Astrocyte of the cerebellum (primary cell): ENCODE measurements around the gene SORCS2.

ENCODE experiments used
- DNase-seq: peaks from one replicate; pipeline ENCODE4 v3.0.0-alpha.2; 2011; ENCODE audit warnings: low read depth
- H3K4me3 ChIP-seq: 2 replicates; pipeline ENCODE4 v1.5.1; 2011; ENCODE audit warnings: mild to moderate bottlenecking, low read depth, low read length, moderate library complexity
- in situ Hi-C: cut with HindIII; loops from 2 replicates; pipeline ENCODE4 v1.10.0; 2017; ENCODE audit warnings: low sequenced_read_pairs
- TF ChIP-seq, protein P1 (sequence below): IDR thresholded peaks from 2 replicates; pipeline ENCODE4 v1.5.1; 2012; ENCODE audit warnings: low read length, low read depth, moderate library complexity, mild to moderate bottlenecking; ENCODE audit errors: missing control alignments

The SORCS2 gene

DNA sequence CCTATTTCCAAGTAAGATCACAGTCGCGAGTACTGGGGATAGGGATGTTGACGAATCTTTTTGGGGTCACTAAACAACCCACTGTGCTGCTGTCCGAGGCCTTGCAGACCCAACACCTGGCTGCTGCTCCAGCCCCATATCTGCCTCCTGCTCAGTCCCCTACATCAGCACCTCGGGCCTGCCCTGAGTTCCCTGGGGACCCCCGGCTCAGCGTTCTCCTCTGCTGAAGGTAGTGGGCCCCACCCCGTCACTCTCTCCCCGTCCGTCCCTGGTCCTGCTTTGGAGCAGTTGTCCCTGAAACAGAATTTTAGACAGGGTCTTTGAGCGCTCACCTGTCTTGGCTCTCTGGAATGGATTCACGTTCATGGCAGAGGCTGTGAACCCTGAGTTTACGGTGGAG lies 444.8 kb downstream of the SORCS2 start:
- H3K4me3 ChIP-seq: no peak overlapping the region
- no peak for DNase-seq
- TF ChIP-seq, protein P1, sequence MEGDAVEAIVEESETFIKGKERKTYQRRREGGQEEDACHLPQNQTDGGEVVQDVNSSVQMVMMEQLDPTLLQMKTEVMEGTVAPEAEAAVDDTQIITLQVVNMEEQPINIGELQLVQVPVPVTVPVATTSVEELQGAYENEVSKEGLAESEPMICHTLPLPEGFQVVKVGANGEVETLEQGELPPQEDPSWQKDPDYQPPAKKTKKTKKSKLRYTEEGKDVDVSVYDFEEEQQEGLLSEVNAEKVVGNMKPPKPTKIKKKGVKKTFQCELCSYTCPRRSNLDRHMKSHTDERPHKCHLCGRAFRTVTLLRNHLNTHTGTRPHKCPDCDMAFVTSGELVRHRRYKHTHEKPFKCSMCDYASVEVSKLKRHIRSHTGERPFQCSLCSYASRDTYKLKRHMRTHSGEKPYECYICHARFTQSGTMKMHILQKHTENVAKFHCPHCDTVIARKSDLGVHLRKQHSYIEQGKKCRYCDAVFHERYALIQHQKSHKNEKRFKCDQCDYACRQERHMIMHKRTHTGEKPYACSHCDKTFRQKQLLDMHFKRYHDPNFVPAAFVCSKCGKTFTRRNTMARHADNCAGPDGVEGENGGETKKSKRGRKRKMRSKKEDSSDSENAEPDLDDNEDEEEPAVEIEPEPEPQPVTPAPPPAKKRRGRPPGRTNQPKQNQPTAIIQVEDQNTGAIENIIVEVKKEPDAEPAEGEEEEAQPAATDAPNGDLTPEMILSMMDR: no peak
- in situ Hi-C loops: no loop called here

GRCh38 chr4:7637971-7638370 lies 445.6 kb downstream of the SORCS2 start:
- DNase-seq: no peak
- no peak overlapping the region for H3K4me3 ChIP-seq
- TF ChIP-seq, protein P1: no peak
- in situ Hi-C loops: no loop called here

DNA sequence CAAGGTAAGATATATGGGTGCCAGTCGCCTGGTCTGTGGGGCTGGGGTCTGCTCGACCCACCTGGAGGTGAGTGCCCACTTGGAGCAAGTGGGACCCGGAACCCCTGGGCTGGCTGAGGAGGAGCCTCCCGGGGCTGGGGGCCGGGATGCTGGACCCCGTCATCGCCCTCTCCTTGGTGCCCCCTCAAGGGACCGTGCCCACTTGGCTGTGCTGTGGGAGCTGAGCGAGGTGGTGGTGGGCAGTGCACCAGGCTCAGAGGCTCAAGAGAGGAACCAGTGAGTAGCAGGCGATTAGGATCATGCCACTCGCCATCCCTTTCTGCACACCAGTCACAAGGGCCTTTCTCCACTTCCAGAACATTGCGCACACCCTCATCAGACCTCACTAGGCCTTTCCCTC lies 446.2 kb downstream of the SORCS2 start:
- TF ChIP-seq, protein P1: no peak
- no peak overlapping the region for H3K4me3 ChIP-seq
- DNase-seq: no peak
- in situ Hi-C loops: no loop called here

- DNase-seq: no peak
- in situ Hi-C loops: no loop called here
- TF ChIP-seq, protein P1: no peak
- no peak overlapping the region for H3K4me3 ChIP-seq
Observed at GRCh38 chr4:7638984-7639789, 446.8 kb downstream of the SORCS2 start.

DNA sequence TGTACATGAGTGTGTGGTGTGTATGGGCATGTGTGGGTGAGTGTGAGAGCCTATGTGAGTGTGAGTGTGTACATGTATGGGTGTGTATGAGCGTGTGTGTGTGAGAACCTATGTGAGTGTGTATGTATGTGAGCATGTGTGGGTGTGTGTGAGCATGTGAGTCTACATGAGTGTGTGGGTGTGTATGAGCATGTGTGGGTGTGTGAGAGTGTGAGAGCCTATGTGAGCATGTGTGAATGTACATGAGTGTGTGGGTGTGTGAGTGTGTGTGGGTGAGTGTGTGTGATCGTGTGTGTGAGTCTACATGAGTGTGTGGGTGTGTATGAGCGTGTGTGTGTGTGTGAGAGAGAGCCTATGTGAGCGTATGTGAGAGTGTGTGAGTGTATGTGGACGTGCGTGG lies 447.8 kb downstream of the SORCS2 start:
- TF ChIP-seq, protein P1: no peak
- H3K4me3 ChIP-seq: no peak overlapping the region
- no peak for DNase-seq
- in situ Hi-C loops: no loop called here

DNA sequence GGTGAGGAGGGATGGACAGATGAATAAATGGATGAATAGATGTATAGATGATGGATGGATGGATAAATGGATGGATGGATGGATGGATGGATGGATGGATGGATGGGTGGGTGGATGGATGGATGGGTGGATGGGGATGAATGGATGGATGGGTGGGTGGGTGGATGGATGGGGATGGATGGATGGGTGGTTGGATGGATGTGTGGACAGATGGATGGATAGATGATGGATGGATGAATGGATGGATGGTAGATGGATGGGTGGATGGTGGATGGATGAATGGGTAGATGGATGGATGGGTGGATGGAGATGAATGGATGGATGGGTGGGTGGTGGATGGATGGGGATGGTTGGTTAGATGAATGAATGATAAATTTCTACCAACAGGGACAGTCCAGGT lies 449.4 kb downstream of the SORCS2 start:
- H3K4me3 ChIP-seq: no peak overlapping the region
- in situ Hi-C loops: no loop called here
- no peak for DNase-seq
- TF ChIP-seq, protein P1: no peak
